Stimulated activated CD4-positive, alpha-beta T cell treated with anti-CD3 and anti-CD28 coated beads, Interleukin-1b, Interleukin-23, amount 100 ng/mL, for 48 hours (primary cell): ENCODE data around the gene SF3A1.

ENCODE experiments used
- DNase-seq: peaks from one replicate; pipeline ENCODE4 v3.0.0-alpha.2; 2020

The SF3A1 gene

DNA sequence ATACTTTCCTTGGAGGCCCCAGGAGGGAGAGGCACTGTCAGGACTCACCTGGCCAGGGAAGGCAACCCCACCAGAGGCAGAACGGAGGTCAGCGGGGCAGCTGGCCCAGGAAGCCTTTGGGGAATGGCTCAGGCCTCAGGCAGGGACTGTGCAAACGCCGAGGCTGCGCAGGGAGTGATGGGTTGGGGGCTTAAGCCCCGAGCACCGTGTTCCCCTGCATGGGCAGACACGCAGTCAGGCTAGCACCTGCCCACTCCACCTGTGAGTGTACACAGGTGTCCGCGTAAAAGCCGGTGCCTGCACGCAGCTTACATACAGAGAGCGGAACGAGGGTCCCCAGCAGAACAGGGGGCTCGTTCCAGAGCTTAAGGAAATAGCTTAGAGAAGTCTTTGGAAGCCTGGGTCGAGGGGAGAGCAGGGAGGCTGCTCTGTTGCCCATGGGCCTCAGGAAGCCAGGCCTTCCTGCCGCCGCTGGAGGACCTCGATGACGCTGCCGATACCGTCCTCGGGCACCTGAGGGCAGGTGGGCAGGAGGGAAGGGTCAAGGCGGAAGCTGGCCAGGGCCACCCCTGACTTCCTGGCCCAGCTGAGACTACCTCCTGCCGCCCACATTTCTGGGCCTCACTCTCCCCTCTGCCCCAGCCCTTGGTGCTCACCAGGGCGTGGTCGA is 71.4 kb downstream of the SF3A1 start:
- no peak for DNase-seq

DNA sequence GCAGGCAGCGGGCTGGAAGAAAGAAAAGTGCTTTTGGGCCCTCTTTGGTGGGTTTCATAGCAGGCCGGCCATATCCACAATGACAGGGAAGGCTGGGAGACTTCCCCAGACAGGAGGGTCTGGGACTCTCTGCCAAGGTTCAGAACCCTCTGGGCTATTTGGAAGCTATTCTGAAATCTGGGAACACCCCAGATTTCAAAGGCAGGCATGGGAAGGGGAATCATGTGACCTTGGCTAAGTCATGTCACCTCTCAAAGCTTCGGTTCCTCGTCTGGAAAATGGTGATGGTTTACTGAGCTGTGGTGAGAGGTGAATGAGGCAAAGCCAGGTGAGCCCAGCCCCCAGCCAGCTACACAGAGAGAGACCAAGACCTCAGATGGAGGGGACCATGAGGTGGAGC is 72.0 kb downstream of the SF3A1 start:
- DNase-seq: no peak

DNA sequence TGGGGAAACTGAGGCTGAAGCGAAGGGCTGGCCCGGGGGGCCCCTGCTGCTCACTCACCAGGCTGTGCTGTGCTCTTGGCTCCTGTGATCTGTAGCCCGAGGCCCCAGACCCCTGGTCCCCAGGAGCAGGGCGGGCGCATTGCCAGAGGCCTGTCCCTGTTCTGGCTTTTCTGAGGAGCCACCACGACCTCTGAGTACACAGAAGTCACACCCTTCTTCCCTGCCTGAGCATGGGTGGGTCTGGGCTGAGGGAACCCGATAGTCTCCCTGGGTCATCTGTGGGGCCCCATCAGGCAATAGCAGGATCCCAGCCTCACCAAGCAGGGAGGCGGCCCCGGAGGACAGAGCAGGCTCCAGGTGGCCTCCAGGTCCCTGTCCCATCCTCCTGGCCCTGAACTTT is 72.5 kb downstream of the SF3A1 start:
- no peak for DNase-seq

DNA sequence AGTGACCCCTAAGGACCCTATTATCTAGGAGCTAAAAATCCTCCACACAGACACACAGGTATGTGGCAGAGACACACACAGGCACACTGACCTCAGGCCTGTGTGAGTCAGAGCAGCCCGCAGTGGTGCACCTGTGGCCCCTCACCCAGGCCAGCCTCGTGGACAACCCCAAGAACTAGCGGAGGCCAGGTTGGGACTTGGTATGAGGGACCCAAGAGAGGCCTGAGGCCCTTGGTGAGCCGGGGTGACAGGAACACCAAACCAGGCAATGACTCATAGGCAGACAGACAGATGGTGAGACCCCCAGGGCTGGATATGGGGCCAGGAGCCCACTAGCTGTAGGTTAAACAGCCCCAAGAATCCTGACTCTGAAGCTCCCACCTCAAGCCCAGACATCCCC is 73.4 kb downstream of the SF3A1 start:
- no peak for DNase-seq

DNA sequence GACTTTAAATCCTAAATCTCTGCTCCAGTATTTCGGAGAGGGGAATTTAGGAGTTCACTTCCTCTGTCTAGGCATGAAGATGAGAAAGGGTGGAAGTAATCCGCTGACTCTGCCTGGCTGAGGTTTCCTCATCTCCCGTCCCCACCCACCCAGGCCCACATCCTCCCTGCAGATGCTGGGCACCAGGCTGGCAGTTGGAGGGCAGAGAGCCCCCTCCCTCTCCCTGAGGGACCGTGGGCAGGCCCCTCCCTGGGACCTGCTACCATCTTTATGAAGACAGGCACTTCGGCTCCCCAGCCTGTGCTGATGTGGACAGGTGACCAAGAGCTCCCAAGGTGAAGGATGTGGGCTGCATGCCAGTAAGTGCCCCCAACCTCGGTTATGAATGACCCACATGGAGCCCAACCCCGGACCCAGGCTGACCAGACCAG is 74.1 kb downstream of the SF3A1 start:
- no peak for DNase-seq
